Neuronal stem cell (in vitro differentiated cells): Measurements from ENCODE around the gene CHST14.
A peak's percentile ranks its signal among the peaks of the same experiment; 100 is the strongest.

Experiments used
- DNase-seq: peaks from one replicate; pipeline ENCODE4 v3.0.0-alpha.2; 2013; ENCODE audit warnings: low spot score
- H2AFZ ChIP-seq: one replicate; pipeline ENCODE4 v1.6.1; 2013; ENCODE audit warnings: mild to moderate bottlenecking, low read length, inconsistent platforms
- H2AK5ac ChIP-seq: 2 replicates; pipeline ENCODE4 v1.6.1; 2013; ENCODE audit warnings: low read depth, mild to moderate bottlenecking, inconsistent platforms, low read length, moderate library complexity, mixed read lengths
- H2BK120ac ChIP-seq: 2 replicates; pipeline ENCODE4 v1.6.1; 2013; ENCODE audit warnings: low read depth, mild to moderate bottlenecking, inconsistent platforms, low read length, moderate library complexity, mixed read lengths
- H2BK12ac ChIP-seq: one replicate; pipeline ENCODE4 v1.6.1; 2013; ENCODE audit warnings: low read length, inconsistent platforms
- H2BK15ac ChIP-seq: 2 replicates; pipeline ENCODE4 v1.6.1; 2013; ENCODE audit warnings: mild to moderate bottlenecking, low read length, inconsistent platforms, mixed read lengths
- H2BK5ac ChIP-seq: one replicate; pipeline ENCODE4 v1.6.1; 2013; ENCODE audit warnings: inconsistent platforms, mild to moderate bottlenecking, low read length, moderate library complexity
- H3K14ac ChIP-seq: one replicate; pipeline ENCODE4 v1.6.1; 2013; ENCODE audit warnings: low read length, inconsistent platforms
- H3K18ac ChIP-seq: 2 replicates; pipeline ENCODE4 v1.6.1; 2013; ENCODE audit warnings: low read length, inconsistent platforms
- H3K23ac ChIP-seq: 2 replicates; pipeline ENCODE4 v1.6.1; 2013; ENCODE audit warnings: low read depth, mild to moderate bottlenecking, mixed read lengths, low read length, inconsistent platforms; ENCODE audit not compliant: poor library complexity
- H3K27ac ChIP-seq: replicated peaks from 3 replicates; pipeline ENCODE4 v1.5.1; 2013; ENCODE audit warnings: low read length, inconsistent platforms
- H3K27me3 ChIP-seq, 3 experiments: 2 replicates each; pipeline ENCODE4 v1.6.1; 2013; ENCODE audit warnings: low read length in 3 of 3, mild to moderate bottlenecking in 2 of 3, inconsistent platforms in 1 of 3, low read depth in 1 of 3, mixed read lengths in 1 of 3, moderate library complexity in 1 of 3; ENCODE audit not compliant: control insufficient read depth in 3 of 3, insufficient read depth in 3 of 3
- H3K36me3 ChIP-seq, 2 donors: replicated peaks in 1 of 2; 2 replicates each; pipeline ENCODE4 v1.6.1; 2013; ENCODE audit warnings: low read length in 2 of 2; ENCODE audit not compliant: control insufficient read depth in 2 of 2, insufficient read depth in 2 of 2
- H3K4ac ChIP-seq: 2 replicates; pipeline ENCODE4 v1.6.1; 2013; ENCODE audit warnings: inconsistent platforms, mild to moderate bottlenecking, low read length, moderate library complexity
- H3K4me1 ChIP-seq, 2 donors: 1 replicate in 1 of 2; 2 replicates in 1 of 2; pipeline ENCODE4 v1.6.1; 2013; ENCODE audit warnings: low read length in 2 of 2, low read depth in 1 of 2; ENCODE audit not compliant: control insufficient read depth in 2 of 2, insufficient read depth in 1 of 2
- H3K4me2 ChIP-seq: one replicate; pipeline ENCODE4 v1.6.1; 2013; ENCODE audit warnings: mild to moderate bottlenecking, low read length, inconsistent platforms; ENCODE audit not compliant: insufficient read depth, poor library complexity, severe bottlenecking
- H3K4me3 ChIP-seq, 2 donors: 2 replicates each; pipeline ENCODE4 v1.5.1; 2013; ENCODE audit warnings: low read length in 2 of 2, mild to moderate bottlenecking in 2 of 2, inconsistent platforms in 1 of 2, moderate library complexity in 1 of 2
- H3K79me1 ChIP-seq: one replicate; pipeline ENCODE4 v1.6.1; 2013; ENCODE audit warnings: low read depth, mild to moderate bottlenecking, inconsistent platforms, low read length, moderate library complexity
- H3K9ac ChIP-seq: one replicate; pipeline ENCODE4 v1.6.1; 2013; ENCODE audit warnings: mild to moderate bottlenecking, low read depth, low read length, inconsistent platforms; ENCODE audit not compliant: poor library complexity
- H3K9me3 ChIP-seq, 2 donors: replicated peaks in 1 of 2; 2 replicates each; pipeline versions ENCODE3 to v1.6.1; 2013; ENCODE audit warnings: low read length in 2 of 2, mild to moderate bottlenecking in 2 of 2, inconsistent platforms in 1 of 2, low read depth in 1 of 2, mixed read lengths in 1 of 2, moderate library complexity in 1 of 2; ENCODE audit not compliant: control insufficient read depth in 2 of 2, insufficient read depth in 1 of 2
- H4K8ac ChIP-seq: one replicate; pipeline ENCODE4 v1.6.1; 2013; ENCODE audit warnings: low read depth, mild to moderate bottlenecking, inconsistent platforms, low read length, moderate library complexity
- H4K91ac ChIP-seq: one replicate; pipeline ENCODE4 v1.6.1; 2013; ENCODE audit warnings: low read length, low read depth, mild to moderate bottlenecking, inconsistent platforms; ENCODE audit not compliant: poor library complexity
- WGBS, 2 donors: extraction: QIAGEN DNeasy Blood & Tissue Kit; methylation state at CpG; one replicate each; pipeline ENCODE4 v1.1.7; 2013; ENCODE audit warnings: missing lambda C conversion rate in 2 of 2, mixed read lengths in 1 of 2; ENCODE audit not compliant: insufficient read length in 2 of 2, insufficient replicate concordance in 1 of 2; ENCODE audit errors: extremely low coverage in 2 of 2; 5-methylcytosine and 5-hydroxymethylcytosine counted together

CHST14 gene

DNA sequence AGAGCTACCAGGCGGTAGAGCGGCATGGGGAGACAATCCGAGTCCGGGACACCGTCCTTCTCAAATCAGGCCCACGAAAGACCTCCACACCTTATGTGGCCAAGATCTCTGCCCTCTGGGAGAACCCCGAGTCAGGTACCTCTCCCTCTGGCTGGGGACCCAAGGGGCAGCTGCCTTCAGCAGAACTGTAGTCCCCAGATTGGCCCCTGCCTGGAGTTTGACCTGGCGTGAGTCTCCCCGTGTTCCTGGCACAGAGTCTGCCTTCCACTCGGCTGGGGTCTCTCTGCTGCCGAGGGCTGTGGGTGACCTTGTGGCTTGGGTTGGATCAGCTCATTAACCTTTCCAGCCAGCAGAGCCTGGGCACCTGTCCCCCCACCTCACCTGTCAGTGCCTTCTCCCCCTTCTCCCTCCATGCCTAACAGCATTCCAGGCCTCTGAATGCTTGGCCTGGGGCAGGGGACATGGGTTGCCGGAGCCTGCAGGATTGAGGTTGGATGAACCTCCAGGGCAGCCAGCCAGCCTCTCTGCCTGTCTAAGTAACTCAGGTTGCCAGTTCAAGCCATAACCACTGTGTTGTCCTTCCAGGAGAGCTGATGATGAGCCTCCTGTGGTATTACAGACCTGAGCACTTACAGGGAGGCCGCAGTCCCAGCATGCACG, 6.8 kb upstream of the CHST14 start:
- Histone ChIP-seq H3K23ac (no peak overlapping the region), H3K18ac (no peak overlapping the region), H3K79me1 (peaks cover 11% of the 10 kb centered on the region), H2BK12ac (no peak overlapping the region), H3K36me3 (peaks cover 43 to 96% of the 10 kb centered on the region in 2 donors), H3K4ac (no peak overlapping the region), H3K14ac (peak overlapping the region; percentile 90), H2BK120ac (no peak overlapping the region), H2AK5ac (no peak overlapping the region), H3K4me1 (no peaks in the 10 kb centered on the region), H3K9ac (no peak overlapping the region), H3K4me3 (no peak overlapping the region), H3K27ac (no peak overlapping the region), H2BK15ac (no peak overlapping the region), H2BK5ac (no peak overlapping the region), H3K27me3 (no peaks in the 10 kb centered on the region), H2AFZ (no peak overlapping the region), H4K91ac (no peak overlapping the region), H4K8ac (peak overlapping the region; percentile 49), H3K9me3 (no peaks in the 10 kb centered on the region), H3K4me2 (no peak overlapping the region)
- WGBS, 2 donors = no CpG with 5 or more reads among the region's 14 CpGs
- no peak for DNase-seq

DNA sequence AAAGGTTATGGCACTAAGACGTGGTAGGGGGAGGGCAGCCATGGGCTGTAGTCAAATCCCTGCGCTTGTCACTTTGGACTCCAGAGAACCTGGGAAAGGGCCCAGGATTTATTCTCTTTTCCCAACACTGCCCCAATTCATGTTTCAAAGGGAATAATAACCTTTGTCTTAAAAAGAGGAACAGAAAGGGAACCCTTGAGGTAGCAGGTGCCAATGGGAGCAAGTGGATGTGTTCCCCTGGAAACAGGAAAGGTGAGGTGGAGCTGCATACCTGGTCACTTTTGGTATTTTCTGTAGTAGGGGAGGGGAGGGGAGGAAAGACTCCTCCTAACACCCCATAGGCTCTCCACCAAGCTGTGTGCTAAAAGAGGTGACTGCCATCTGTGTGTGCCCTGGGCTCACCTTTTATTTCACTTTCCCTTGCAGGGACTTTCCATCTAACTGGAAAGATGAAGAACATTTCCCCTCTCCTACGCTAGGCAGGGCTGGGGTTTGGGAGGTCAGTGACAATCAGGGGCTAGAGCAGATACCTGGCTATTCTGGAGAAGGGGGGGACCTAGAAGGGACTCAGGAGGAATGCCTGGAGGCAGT, 6.1 kb upstream of the CHST14 start:
- no peak for DNase-seq
- no peak overlapping the region for H2BK15ac ChIP-seq
- H3K4me3 ChIP-seq = no peak overlapping the region
- H2AK5ac ChIP-seq = no peak overlapping the region
- no peaks in the 10 kb centered on the region for H3K9me3 ChIP-seq
- peaks cover 38 to 96% of the 10 kb centered on the region in 2 donors for H3K36me3 ChIP-seq
- no peak overlapping the region for H3K4me2 ChIP-seq
- no peak overlapping the region for H2BK120ac ChIP-seq
- H3K27me3 ChIP-seq = no peaks in the 10 kb centered on the region
- H3K27ac ChIP-seq = no peak overlapping the region
- no peak overlapping the region for H3K4ac ChIP-seq
- no peaks in the 10 kb centered on the region for H3K4me1 ChIP-seq
- H3K14ac ChIP-seq = no peak overlapping the region
- WGBS, 2 donors = no CpG with 5 or more reads among the region's 3 CpGs
- H4K8ac ChIP-seq = no peak overlapping the region
- H3K23ac ChIP-seq = no peak overlapping the region
- no peak overlapping the region for H3K9ac ChIP-seq
- no peak overlapping the region for H2BK12ac ChIP-seq
- H4K91ac ChIP-seq = no peak overlapping the region
- H2AFZ ChIP-seq = no peak overlapping the region
- H3K79me1 ChIP-seq = peaks cover 10% of the 10 kb centered on the region
- H3K18ac ChIP-seq = no peak overlapping the region
- no peak overlapping the region for H2BK5ac ChIP-seq

DNA sequence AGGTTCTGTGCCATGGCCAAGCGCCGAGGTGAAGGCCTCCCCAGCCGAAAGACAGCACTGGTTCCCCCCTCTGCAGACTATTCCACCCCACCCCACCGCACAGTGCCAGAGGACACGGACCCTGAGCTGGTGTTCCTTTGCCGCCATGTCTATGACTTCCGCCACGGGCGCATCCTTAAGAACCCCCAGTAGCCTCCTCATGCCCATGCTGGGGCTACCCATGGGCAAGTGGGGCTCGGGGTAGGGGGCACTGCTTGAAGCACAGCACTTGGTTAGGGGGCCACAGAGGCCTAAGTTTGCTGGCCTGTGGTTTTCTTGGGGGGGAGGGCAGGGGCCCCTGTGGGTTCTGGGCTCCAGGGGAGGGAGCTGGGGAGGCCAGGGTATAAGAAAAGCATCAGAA, 4.8 kb upstream of the CHST14 start:
- H3K4me2 ChIP-seq = no peak overlapping the region
- no peak overlapping the region for H2BK120ac ChIP-seq
- WGBS, 2 donors = no CpG with 5 or more reads among the region's 10 CpGs
- H3K4me1 ChIP-seq = peaks cover 0 to 7% of the 10 kb centered on the region in 2 donors
- H3K4me3 ChIP-seq = no peak overlapping the region
- H2BK12ac ChIP-seq = no peak overlapping the region
- no peak for DNase-seq
- H2BK15ac ChIP-seq = no peak overlapping the region
- no peak overlapping the region for H3K23ac ChIP-seq
- H3K27ac ChIP-seq = no peak overlapping the region
- no peak overlapping the region for H2AFZ ChIP-seq
- H3K14ac ChIP-seq = no peak overlapping the region
- no peak overlapping the region for H3K9ac ChIP-seq
- no peak overlapping the region for H2BK5ac ChIP-seq
- H3K27me3 ChIP-seq = no peaks in the 10 kb centered on the region
- no peak overlapping the region for H2AK5ac ChIP-seq
- no peak overlapping the region for H3K4ac ChIP-seq
- peaks cover 8% of the 10 kb centered on the region for H3K79me1 ChIP-seq
- no peaks in the 10 kb centered on the region for H3K9me3 ChIP-seq
- peaks cover 36 to 84% of the 10 kb centered on the region in 2 donors for H3K36me3 ChIP-seq
- no peak overlapping the region for H4K8ac ChIP-seq
- H4K91ac ChIP-seq = no peak overlapping the region
- no peak overlapping the region for H3K18ac ChIP-seq

DNA sequence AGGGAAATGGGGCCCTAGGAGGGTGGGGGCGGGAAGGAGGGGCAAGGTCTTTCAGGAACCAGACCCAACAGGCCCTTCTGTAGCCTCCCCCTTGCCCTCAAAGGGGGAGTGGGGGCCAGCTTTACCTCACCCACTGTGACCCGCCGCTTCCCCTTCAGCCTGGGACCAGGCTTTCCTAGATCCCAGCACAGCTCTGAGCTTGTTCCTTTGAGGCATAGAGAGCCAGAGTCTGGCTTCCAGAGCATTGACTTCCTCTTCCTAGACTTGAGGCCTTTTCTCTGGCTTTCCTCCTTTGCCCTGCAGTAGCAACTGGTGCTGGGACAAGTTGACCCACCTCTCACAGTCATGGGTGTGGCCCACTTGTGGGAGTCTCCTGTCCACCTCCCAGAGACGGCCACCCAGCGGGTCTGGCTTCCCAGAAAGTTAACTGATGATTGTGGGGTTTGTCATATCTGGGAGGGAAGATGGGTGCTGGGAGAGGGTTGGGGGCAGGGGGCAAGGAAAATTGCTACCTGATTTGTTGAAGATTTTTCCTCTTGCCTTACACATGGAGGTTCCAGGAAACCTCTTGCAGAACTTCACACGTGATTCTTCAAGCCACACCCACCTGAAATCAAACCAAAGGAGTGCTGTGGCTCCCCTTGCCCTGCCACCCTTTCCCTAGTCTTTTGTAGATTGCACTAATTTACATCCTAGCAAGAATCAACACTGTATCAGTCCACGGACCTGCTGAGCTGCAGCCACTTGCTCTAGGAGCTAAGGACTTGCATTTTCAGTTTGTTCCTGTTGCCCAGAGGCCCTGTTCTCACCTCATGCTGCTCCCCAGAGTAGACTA, 4.1 kb upstream of the CHST14 start:
- H2BK12ac ChIP-seq = no peak overlapping the region
- no peak overlapping the region for H3K14ac ChIP-seq
- H3K4ac ChIP-seq = no peak overlapping the region
- H3K18ac ChIP-seq = no peak overlapping the region
- H4K91ac ChIP-seq = no peak overlapping the region
- no peak overlapping the region for H2BK5ac ChIP-seq
- no peak overlapping the region for H4K8ac ChIP-seq
- H3K36me3 ChIP-seq = peaks cover 36 to 79% of the 10 kb centered on the region in 2 donors
- no peak for DNase-seq
- H3K9me3 ChIP-seq = no peaks in the 10 kb centered on the region
- H3K4me3 ChIP-seq = no peak overlapping the region
- peaks cover 10% of the 10 kb centered on the region for H3K79me1 ChIP-seq
- no peak overlapping the region for H3K23ac ChIP-seq
- H2AFZ ChIP-seq = no peak overlapping the region
- H3K27me3 ChIP-seq = no peaks in the 10 kb centered on the region
- H3K4me2 ChIP-seq = no peak overlapping the region
- no peak overlapping the region for H2AK5ac ChIP-seq
- no CpG with 5 or more reads among the region's 7 CpGs for WGBS, 2 donors
- no peak overlapping the region for H3K9ac ChIP-seq
- no peak overlapping the region for H3K27ac ChIP-seq
- no peak overlapping the region for H2BK15ac ChIP-seq
- no peak overlapping the region for H2BK120ac ChIP-seq
- peaks cover 0 to 9% of the 10 kb centered on the region in 2 donors for H3K4me1 ChIP-seq
